OCI-LY3 (cell line): ENCODE results near the gene CCDC54.

Experiments used
- H2AFZ ChIP-seq: fragments of 200-600, 300-600 bp; shearing (Covaris generic); 2 replicates; pipeline ENCODE4 v1.6.0; 2014; ENCODE audit warnings: antibody characterized with exemption, low read depth, low read length
- H3K27ac ChIP-seq: fragments of 200-600, 300-600 bp; sonication (generic); 2 replicates; pipeline ENCODE4 v1.5.1; 2014; ENCODE audit warnings: mild to moderate bottlenecking, low read length, moderate library complexity, mixed read lengths
- H3K27me3 ChIP-seq: fragments of 200-600, 300-600 bp; sonication (generic); 2 replicates; pipeline ENCODE4 v1.6.1; 2014; ENCODE audit warnings: low read depth, low read length, mixed read lengths
- H3K36me3 ChIP-seq: fragments of 200-600, 300-600 bp; sonication (generic); replicated peaks from 2 replicates; pipeline ENCODE3; 2014; ENCODE audit warnings: low read depth, low read length, mixed read lengths
- H3K4me1 ChIP-seq: fragments of 300-600, 200-600 bp; sonication (generic); 2 replicates; pipeline ENCODE4 v1.6.1; 2014; ENCODE audit warnings: low read length, mixed read lengths
- H3K4me2 ChIP-seq: fragments of 200-600, 300-600 bp; sonication (generic); 2 replicates; pipeline ENCODE4 v1.6.1; 2014; ENCODE audit warnings: low read length, mixed read lengths
- H3K4me3 ChIP-seq: fragments of 300-600, 200-600 bp; sonication (generic); 2 replicates; pipeline ENCODE4 v1.5.1; 2014; ENCODE audit warnings: antibody characterized with exemption, mild to moderate bottlenecking, low read length, moderate library complexity
- H3K79me2 ChIP-seq: fragments of 300-600, 200-600 bp; shearing (Covaris generic); 2 replicates; pipeline ENCODE4 v1.6.1; 2014; ENCODE audit warnings: mild to moderate bottlenecking, low read length, mixed read lengths
- H3K9ac ChIP-seq: fragments of 300-600, 200-600 bp; shearing (Covaris generic); 2 replicates; pipeline ENCODE4 v1.6.0; 2014; ENCODE audit warnings: mild to moderate bottlenecking, low read length, moderate library complexity
- H3K9me3 ChIP-seq: fragments of 200-600, 300-600 bp; shearing (Covaris generic); 2 replicates; pipeline ENCODE4 v1.6.1; 2014; ENCODE audit warnings: low read length, mixed read lengths; ENCODE audit not compliant: insufficient read depth
- H4K20me1 ChIP-seq: fragments of 200-600, 300-600 bp; sonication (generic); 2 replicates; pipeline ENCODE4 v1.6.1; 2016; ENCODE audit warnings: low read length, mixed read lengths; ENCODE audit not compliant: insufficient read depth
- CTCF ChIP-seq: fragments of 200-600, 300-600 bp; sonication (generic); IDR thresholded peaks from 2 replicates; pipeline ENCODE4 v1.5.1; 2014; ENCODE audit warnings: antibody characterized with exemption, low read length, low read depth
- EZH2phosphoT487 ChIP-seq: fragments of 200-600 bp; shearing (Covaris generic); IDR thresholded peaks from 2 replicates; pipeline ENCODE4 v1.6.1; 2018; ENCODE audit warnings: antibody characterized with exemption, mixed run types, low read depth

The CCDC54 gene

GRCh38 chr3:107384907-107385306 lies 7.7 kb downstream of the CCDC54 start:
- no peak overlapping the region for H3K4me3 ChIP-seq
- H3K36me3 ChIP-seq, result no peaks in the 10 kb centered on the region
- H3K9me3 ChIP-seq, result no peaks in the 10 kb centered on the region
- H3K27me3 ChIP-seq, result peaks cover 18% of the 10 kb centered on the region; the same call in 1 of the 2 replicates
- H3K9ac ChIP-seq, result no peak overlapping the region
- H2AFZ ChIP-seq, result no peak overlapping the region
- no peak overlapping the region for H3K4me2 ChIP-seq
- no peaks in the 10 kb centered on the region for H3K79me2 ChIP-seq
- no peak overlapping the region for H3K27ac ChIP-seq
- no peaks in the 10 kb centered on the region for H3K4me1 ChIP-seq
- TF ChIP-seq CTCF (no peak), EZH2phosphoT487 (no peak)
- H4K20me1 ChIP-seq, result no peaks in the 10 kb centered on the region

- H3K79me2 ChIP-seq, result no peaks in the 10 kb centered on the region
- H3K4me1 ChIP-seq, result no peaks in the 10 kb centered on the region
- TF ChIP-seq CTCF (no peak), EZH2phosphoT487 (no peak)
- no peak overlapping the region for H3K4me3 ChIP-seq
- H3K9me3 ChIP-seq, result no peaks in the 10 kb centered on the region
- H3K9ac ChIP-seq, result no peak overlapping the region
- no peak overlapping the region for H3K27ac ChIP-seq
- H3K27me3 ChIP-seq, result peaks cover 13% of the 10 kb centered on the region; the same call in 1 of the 2 replicates
- no peak overlapping the region for H3K4me2 ChIP-seq
- no peaks in the 10 kb centered on the region for H4K20me1 ChIP-seq
- H3K36me3 ChIP-seq, result no peaks in the 10 kb centered on the region
- H2AFZ ChIP-seq, result no peak overlapping the region
Measured at GRCh38 chr3:107387555-107387954, 10.3 kb downstream of the CCDC54 start.

GRCh38 chr3:107392549-107393165 lies 15.4 kb downstream of the CCDC54 start:
- no peak overlapping the region for H3K27ac ChIP-seq
- no peaks in the 10 kb centered on the region for H3K27me3 ChIP-seq
- TF ChIP-seq EZH2phosphoT487, result no peak
- TF ChIP-seq CTCF, result no peak
- H3K9me3 ChIP-seq, result no peaks in the 10 kb centered on the region
- H4K20me1 ChIP-seq, result no peaks in the 10 kb centered on the region
- no peak overlapping the region for H2AFZ ChIP-seq
- H3K4me3 ChIP-seq, result no peak overlapping the region
- no peaks in the 10 kb centered on the region for H3K4me1 ChIP-seq
- no peak overlapping the region for H3K4me2 ChIP-seq
- H3K79me2 ChIP-seq, result no peaks in the 10 kb centered on the region
- no peak overlapping the region for H3K9ac ChIP-seq
- H3K36me3 ChIP-seq, result no peaks in the 10 kb centered on the region

- Histone ChIP-seq H3K4me3 (no peak overlapping the region), H2AFZ (no peak overlapping the region), H3K4me1 (no peaks in the 10 kb centered on the region), H3K9ac (no peak overlapping the region), H3K9me3 (no peaks in the 10 kb centered on the region), H4K20me1 (no peaks in the 10 kb centered on the region), H3K27me3 (no peaks in the 10 kb centered on the region), H3K27ac (no peak overlapping the region), H3K79me2 (no peaks in the 10 kb centered on the region), H3K4me2 (no peak overlapping the region), H3K36me3 (no peaks in the 10 kb centered on the region)
- TF ChIP-seq EZH2phosphoT487, result no peak
- no peak for TF ChIP-seq CTCF
Measured at GRCh38 chr3:107394502-107394901, 17.3 kb downstream of the CCDC54 start.
